ENCODE data around the gene PPARD. TPM values are rescaled to one million over a fixed set of nuclear protein-coding genes. Genes with fewer than 3 reads are reported as not detected.

PPARD gene
- total and polyA plus RNA-seq, 2 of the 13 experiments (the other 11 are each of a cell fraction or from before 2014, with no cell fraction given), result 6.1 to 13.3 TPM

DNA sequence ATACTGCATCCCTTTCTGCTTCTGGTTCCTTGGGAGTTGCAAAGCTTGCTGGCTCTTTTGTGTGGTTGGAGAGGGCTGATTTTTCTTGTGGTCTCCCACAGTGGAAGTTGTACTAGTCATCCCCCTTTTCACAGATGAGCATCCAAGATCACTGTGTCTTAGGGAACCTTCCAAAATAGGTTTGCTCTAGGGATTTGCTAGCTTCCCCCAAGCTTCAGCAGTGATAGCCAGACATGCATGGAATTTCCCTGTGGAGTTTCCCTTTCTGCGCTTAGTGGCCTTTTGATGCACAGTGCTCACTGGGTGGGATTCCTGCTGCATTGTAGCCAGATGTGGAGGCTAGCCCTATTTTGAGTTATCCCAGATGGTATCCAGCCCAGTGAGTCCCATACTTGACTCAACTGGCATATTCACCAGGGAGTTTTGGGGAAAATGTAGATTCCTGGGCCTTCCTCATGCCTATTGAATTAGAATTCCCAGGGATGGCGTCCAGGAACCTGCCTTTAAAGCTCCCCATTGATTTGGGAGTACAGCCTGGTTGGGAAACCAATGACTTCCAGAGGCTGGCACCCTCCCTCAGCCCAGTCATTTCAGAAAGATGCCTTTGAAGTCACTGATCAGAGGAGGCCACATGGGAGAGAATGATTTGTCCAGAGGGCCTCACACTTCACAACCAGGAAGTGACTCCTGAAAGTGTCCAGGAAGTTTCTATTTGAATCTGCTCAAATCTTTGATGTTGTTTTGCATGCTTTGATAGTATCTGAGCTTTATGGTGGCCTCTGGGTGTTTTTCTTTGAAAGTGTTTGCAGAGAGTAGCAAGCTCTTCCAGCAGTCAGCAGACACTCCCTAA is 25.9 kb downstream of the PPARD start (continued):
- TF ChIP-seq SIN3A (IDR thresholded peaks at IDR 0.05; ENCODE audit: borderline replicate concordance, low read depth, low read length), result 0 out of 2 replicates have a peak, but pooled peaks have one; percentile 50
- no peak for TF ChIP-seq ZNF431 (CRISPR knock-in tag; IDR thresholded peaks at IDR 0.05; ENCODE audit: borderline replicate concordance, low read depth)
- TF ChIP-seq ETV5 (CRISPR knock-in tag; IDR thresholded peaks at IDR 0.05; ENCODE audit: borderline replicate concordance), result peak; percentile 84; the same call in 1 of the 2 replicates
- TF ChIP-seq GABPA (IDR thresholded peaks at IDR 0.05; ENCODE audit: low read depth, low read length), result no peak
- TF ChIP-seq GABPA (CRISPR knock-in tag; IDR thresholded peaks at IDR 0.05; ENCODE audit: low read depth), result peak; percentile 74
- no peak for TF ChIP-seq ATM (IDR thresholded peaks at IDR 0.05; ENCODE audit: borderline replicate concordance)
- TF ChIP-seq ONECUT2 (CRISPR knock-in tag; IDR thresholded peaks at IDR 0.05), result 0 out of 2 replicates have a peak, but pooled peaks have one; percentile 9
- TF ChIP-seq, protein P1, sequence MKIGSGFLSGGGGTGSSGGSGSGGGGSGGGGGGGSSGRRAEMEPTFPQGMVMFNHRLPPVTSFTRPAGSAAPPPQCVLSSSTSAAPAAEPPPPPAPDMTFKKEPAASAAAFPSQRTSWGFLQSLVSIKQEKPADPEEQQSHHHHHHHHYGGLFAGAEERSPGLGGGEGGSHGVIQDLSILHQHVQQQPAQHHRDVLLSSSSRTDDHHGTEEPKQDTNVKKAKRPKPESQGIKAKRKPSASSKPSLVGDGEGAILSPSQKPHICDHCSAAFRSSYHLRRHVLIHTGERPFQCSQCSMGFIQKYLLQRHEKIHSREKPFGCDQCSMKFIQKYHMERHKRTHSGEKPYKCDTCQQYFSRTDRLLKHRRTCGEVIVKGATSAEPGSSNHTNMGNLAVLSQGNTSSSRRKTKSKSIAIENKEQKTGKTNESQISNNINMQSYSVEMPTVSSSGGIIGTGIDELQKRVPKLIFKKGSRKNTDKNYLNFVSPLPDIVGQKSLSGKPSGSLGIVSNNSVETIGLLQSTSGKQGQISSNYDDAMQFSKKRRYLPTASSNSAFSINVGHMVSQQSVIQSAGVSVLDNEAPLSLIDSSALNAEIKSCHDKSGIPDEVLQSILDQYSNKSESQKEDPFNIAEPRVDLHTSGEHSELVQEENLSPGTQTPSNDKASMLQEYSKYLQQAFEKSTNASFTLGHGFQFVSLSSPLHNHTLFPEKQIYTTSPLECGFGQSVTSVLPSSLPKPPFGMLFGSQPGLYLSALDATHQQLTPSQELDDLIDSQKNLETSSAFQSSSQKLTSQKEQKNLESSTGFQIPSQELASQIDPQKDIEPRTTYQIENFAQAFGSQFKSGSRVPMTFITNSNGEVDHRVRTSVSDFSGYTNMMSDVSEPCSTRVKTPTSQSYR (CRISPR knock-in tag; IDR thresholded peaks at IDR 0.05; ENCODE audit: borderline replicate concordance), result no peak
- no peak for TF ChIP-seq KLF12 (CRISPR knock-in tag; IDR thresholded peaks at IDR 0.05; ENCODE audit: borderline replicate concordance)
- no peak for TF ChIP-seq NFKB2 (CRISPR knock-in tag; IDR thresholded peaks at IDR 0.05; ENCODE audit: borderline replicate concordance)
- TF ChIP-seq ZNF263 (CRISPR knock-in tag; IDR thresholded peaks at IDR 0.05), result no peak; the same call in 1 of the 2 replicates
- TF ChIP-seq, protein P2, sequence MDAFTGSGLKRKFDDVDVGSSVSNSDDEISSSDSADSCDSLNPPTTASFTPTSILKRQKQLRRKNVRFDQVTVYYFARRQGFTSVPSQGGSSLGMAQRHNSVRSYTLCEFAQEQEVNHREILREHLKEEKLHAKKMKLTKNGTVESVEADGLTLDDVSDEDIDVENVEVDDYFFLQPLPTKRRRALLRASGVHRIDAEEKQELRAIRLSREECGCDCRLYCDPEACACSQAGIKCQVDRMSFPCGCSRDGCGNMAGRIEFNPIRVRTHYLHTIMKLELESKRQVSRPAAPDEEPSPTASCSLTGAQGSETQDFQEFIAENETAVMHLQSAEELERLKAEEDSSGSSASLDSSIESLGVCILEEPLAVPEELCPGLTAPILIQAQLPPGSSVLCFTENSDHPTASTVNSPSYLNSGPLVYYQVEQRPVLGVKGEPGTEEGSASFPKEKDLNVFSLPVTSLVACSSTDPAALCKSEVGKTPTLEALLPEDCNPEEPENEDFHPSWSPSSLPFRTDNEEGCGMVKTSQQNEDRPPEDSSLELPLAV (CRISPR knock-in tag; conservative IDR thresholded peaks at IDR 0.05; ENCODE audit: low read depth), result no peak
- TF ChIP-seq HNRNPL (IDR thresholded peaks at IDR 0.05; ENCODE audit: low read depth, low read length), result no peak
- TF ChIP-seq, protein P3, sequence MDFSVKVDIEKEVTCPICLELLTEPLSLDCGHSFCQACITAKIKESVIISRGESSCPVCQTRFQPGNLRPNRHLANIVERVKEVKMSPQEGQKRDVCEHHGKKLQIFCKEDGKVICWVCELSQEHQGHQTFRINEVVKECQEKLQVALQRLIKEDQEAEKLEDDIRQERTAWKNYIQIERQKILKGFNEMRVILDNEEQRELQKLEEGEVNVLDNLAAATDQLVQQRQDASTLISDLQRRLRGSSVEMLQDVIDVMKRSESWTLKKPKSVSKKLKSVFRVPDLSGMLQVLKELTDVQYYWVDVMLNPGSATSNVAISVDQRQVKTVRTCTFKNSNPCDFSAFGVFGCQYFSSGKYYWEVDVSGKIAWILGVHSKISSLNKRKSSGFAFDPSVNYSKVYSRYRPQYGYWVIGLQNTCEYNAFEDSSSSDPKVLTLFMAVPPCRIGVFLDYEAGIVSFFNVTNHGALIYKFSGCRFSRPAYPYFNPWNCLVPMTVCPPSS (IDR thresholded peaks at IDR 0.05), result no peak
- no peak for TF ChIP-seq XRCC5 (optimal IDR thresholded peaks at IDR 0.05; ENCODE audit: low read length)
- TF ChIP-seq FOXC1 (CRISPR knock-in tag; IDR thresholded peaks at IDR 0.05; ENCODE audit: borderline replicate concordance), result no peak
- TF ChIP-seq HIVEP1 (CRISPR knock-in tag; IDR thresholded peaks at IDR 0.05), result no peak
- peak; percentile 88 for TF ChIP-seq RXRB (CRISPR knock-in tag; IDR thresholded peaks at IDR 0.05; ENCODE audit: borderline replicate concordance)
- TF ChIP-seq, protein P4, sequence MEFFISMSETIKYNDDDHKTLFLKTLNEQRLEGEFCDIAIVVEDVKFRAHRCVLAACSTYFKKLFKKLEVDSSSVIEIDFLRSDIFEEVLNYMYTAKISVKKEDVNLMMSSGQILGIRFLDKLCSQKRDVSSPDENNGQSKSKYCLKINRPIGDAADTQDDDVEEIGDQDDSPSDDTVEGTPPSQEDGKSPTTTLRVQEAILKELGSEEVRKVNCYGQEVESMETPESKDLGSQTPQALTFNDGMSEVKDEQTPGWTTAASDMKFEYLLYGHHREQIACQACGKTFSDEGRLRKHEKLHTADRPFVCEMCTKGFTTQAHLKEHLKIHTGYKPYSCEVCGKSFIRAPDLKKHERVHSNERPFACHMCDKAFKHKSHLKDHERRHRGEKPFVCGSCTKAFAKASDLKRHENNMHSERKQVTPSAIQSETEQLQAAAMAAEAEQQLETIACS (CRISPR knock-in tag; IDR thresholded peaks at IDR 0.05), result no peak

All from HepG2 (cell line).